ENCODE data around the gene MPEG1. TPM values are rescaled to one million over a fixed set of nuclear protein-coding genes. Genes with fewer than 3 reads are reported as not detected.

MPEG1 gene
- total and polyA plus RNA-seq, 2 of the 4 experiments (the other 2 are of a cell fraction) = not detected

DNA sequence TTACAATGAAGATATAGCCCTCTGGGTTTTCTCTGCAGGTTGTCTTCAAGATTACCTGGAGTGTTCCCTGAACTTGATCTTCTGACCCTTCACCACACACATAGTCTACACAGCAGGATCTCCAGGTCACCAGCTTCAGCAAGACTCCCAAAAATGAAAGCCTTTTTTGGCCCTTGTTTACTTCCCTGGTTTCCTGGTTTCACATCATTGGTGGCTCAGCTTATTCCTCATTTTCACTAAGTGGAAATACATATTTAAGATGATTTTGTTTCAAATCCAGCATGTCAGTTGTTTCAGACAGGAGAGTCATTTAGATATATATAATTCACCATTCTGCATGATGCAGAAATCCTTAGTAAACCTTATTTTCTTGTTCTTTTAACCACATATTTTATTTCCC is 41.6 kb upstream of the MPEG1 start:
- no TSS peak for BruUV-seq (replicated peaks)
- H3K4ac ChIP-seq (ENCODE audit: low read depth, low read length) = no peak overlapping the region
- no peak overlapping the region for H2BK5ac ChIP-seq (ENCODE audit: low read depth, low read length, poor library complexity, severe bottlenecking)
- no peak overlapping the region for H3K4me2 ChIP-seq (ENCODE audit: low read depth, low read length)
- H3K56ac ChIP-seq (ENCODE audit: extremely low read depth, insufficient read depth, low read length) = no peak overlapping the region
- in situ Hi-C loops (cut with MboI; ENCODE audit: low sequenced_read_pairs) (no loop called here), dilution Hi-C loops (cut with HindIII; ENCODE audit: low sequenced_read_pairs, unreplicated experiment) (no loop called here), intact Hi-C loops (cut with micrococcal nuclease) (no loop called here)
- H2AFZ ChIP-seq (replicated peaks; ENCODE audit: low read length, poor library complexity) = no peak overlapping the region
- no peak overlapping the region for H2AK9ac ChIP-seq (replicated peaks; ENCODE audit: low read depth, low read length, poor library complexity)
- no peak overlapping the region for H2BK120ac ChIP-seq (ENCODE audit: low read depth, low read length)
- ChIA-PET POLR2A (ENCODE audit: unreplicated experiment) (no interaction called here), CTCF (interaction anchor here (0.6 kb wide), 1 partner anchor 26 kb away, joined by 4 read pairs; no protein-coding TSS in a partner anchor)
- H2BK20ac ChIP-seq (ENCODE audit: low read depth, low read length) = no peak overlapping the region
- H3K18ac ChIP-seq (ENCODE audit: low read depth, low read length) = no peak overlapping the region
- no peak for DNase-seq
- no peak overlapping the region for H3K23ac ChIP-seq (ENCODE audit: low read depth, low read length)
- TF ChIP-seq CHD1 (IDR thresholded peaks at IDR 0.05; ENCODE audit: low read depth, low read length) = no peak
- no peak for TF ChIP-seq MAZ (IDR thresholded peaks at IDR 0.05; ENCODE audit: borderline replicate concordance, low read depth, low read length)
- no peak for TF ChIP-seq NFE2L2 (IDR thresholded peaks at IDR 0.05; ENCODE audit: low read depth, low read length)
- TF ChIP-seq MAFK (IDR thresholded peaks at IDR 0.05; ENCODE audit: low read depth, low read length) = no peak
- TF ChIP-seq POLR2A (IDR thresholded peaks at IDR 0.05; ENCODE audit: low read depth, low read length) = no peak
- TF ChIP-seq, protein P1, sequence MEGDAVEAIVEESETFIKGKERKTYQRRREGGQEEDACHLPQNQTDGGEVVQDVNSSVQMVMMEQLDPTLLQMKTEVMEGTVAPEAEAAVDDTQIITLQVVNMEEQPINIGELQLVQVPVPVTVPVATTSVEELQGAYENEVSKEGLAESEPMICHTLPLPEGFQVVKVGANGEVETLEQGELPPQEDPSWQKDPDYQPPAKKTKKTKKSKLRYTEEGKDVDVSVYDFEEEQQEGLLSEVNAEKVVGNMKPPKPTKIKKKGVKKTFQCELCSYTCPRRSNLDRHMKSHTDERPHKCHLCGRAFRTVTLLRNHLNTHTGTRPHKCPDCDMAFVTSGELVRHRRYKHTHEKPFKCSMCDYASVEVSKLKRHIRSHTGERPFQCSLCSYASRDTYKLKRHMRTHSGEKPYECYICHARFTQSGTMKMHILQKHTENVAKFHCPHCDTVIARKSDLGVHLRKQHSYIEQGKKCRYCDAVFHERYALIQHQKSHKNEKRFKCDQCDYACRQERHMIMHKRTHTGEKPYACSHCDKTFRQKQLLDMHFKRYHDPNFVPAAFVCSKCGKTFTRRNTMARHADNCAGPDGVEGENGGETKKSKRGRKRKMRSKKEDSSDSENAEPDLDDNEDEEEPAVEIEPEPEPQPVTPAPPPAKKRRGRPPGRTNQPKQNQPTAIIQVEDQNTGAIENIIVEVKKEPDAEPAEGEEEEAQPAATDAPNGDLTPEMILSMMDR (conservative IDR thresholded peaks at IDR 0.05; ENCODE audit: low read depth, low read length) = no peak
- TF ChIP-seq RFX5 (IDR thresholded peaks at IDR 0.05; ENCODE audit: low read depth, low read length) = no peak
- no peak for TF ChIP-seq RAD21 (IDR thresholded peaks at IDR 0.05; ENCODE audit: low read length)
- H3K9me1 ChIP-seq (ENCODE audit: insufficient read depth, low read length) = no peaks in the 10 kb centered on the region
- H2AK5ac ChIP-seq (ENCODE audit: low read depth, low read length) = no peak overlapping the region
- H2BK15ac ChIP-seq (ENCODE audit: low read depth, low read length) = no peak overlapping the region
- H4K91ac ChIP-seq (ENCODE audit: insufficient read depth, low read depth, low read length) = no peak overlapping the region
- H3K4me1 ChIP-seq (ENCODE audit: control insufficient read depth, insufficient read depth, low read length) = no peaks in the 10 kb centered on the region
- no peaks in the 10 kb centered on the region for H4K20me1 ChIP-seq (ENCODE audit: insufficient read depth, low read length)
- H3K27me3 ChIP-seq (ENCODE audit: control insufficient read depth, insufficient read depth, low read length) = peaks cover 3% of the 10 kb centered on the region
- H3K9me3 ChIP-seq (ENCODE audit: control insufficient read depth, insufficient read depth, low read length) = no peaks in the 10 kb centered on the region
- H3K14ac ChIP-seq (replicated peaks; ENCODE audit: low read depth, low read length) = no peak overlapping the region
- H3K27ac ChIP-seq (ENCODE audit: insufficient read depth, low read length) = no peak overlapping the region
- no peak overlapping the region for H4K5ac ChIP-seq (ENCODE audit: low read depth, low read length)
- H3K9ac ChIP-seq (ENCODE audit: low read depth, low read length) = no peak overlapping the region
- H3K36me3 ChIP-seq (ENCODE audit: control insufficient read depth, insufficient read depth, low read length) = no peaks in the 10 kb centered on the region
- H3K4me3 ChIP-seq (ENCODE audit: insufficient read depth, low read depth, low read length) = no peak overlapping the region
- no peak for ATAC-seq (ENCODE audit: low read depth)
- no peak overlapping the region for H4K8ac ChIP-seq (ENCODE audit: low read depth in 2 of 2, low read length in 2 of 2)
- no peaks in the 10 kb centered on the region for H3K79me1 ChIP-seq (ENCODE audit: low read depth in 1 of 2, low read length in 2 of 2)
